NOMO-1 treated with dmso at 0.1 percent for 144 hours (cell line): ENCODE measurements around the gene SPDYE1.
"Not testable (repeated sequence)": the region's sequence is repeated elsewhere in the genome, so short reads cannot be mapped to it uniquely, and the experiment has no call there.

Source experiments
- DNase-seq: peaks from one replicate; lab custom pipeline; 2025; ENCODE audit not compliant: unreplicated experiment; lab: John Stamatoyannopoulos, UW

SPDYE1 gene

GRCh38 chr7:43990829-43991228 lies 6.9 kb upstream of the SPDYE1 start:
- not testable (repeated sequence) for DNase-seq

GRCh38 chr7:43992896-43993295 lies 4.8 kb upstream of the SPDYE1 start:
- DNase-seq, result not testable (repeated sequence)

- not testable (repeated sequence) for DNase-seq
Measured at GRCh38 chr7:43994681-43995080, 3.0 kb upstream of the SPDYE1 start.

GRCh38 chr7:44012081-44012480 lies 14.4 kb downstream of the SPDYE1 start:
- not testable (repeated sequence) for DNase-seq

GRCh38 chr7:44015090-44015489 lies 17.4 kb downstream of the SPDYE1 start:
- not testable (repeated sequence) for DNase-seq

GRCh38 chr7:44018857-44019807 lies 21.4 kb downstream of the SPDYE1 start:
- DNase-seq, result peak; percentile 92

- not testable (repeated sequence) for DNase-seq
Measured at GRCh38 chr7:44019825-44020224, 22.1 kb downstream of the SPDYE1 start.

- DNase-seq, result not testable (repeated sequence)
Measured at GRCh38 chr7:44022069-44022468, 24.4 kb downstream of the SPDYE1 start.

- not testable (repeated sequence) for DNase-seq
Measured at GRCh38 chr7:44022796-44023467, 25.2 kb downstream of the SPDYE1 start.

- not testable (repeated sequence) for DNase-seq
Measured at GRCh38 chr7:44029433-44029832, 31.7 kb downstream of the SPDYE1 start.

GRCh38 chr7:44030029-44030428 lies 32.3 kb downstream of the SPDYE1 start:
- not testable (repeated sequence) for DNase-seq

GRCh38 chr7:44031319-44031718 lies 33.6 kb downstream of the SPDYE1 start:
- not testable (repeated sequence) for DNase-seq

- not testable (repeated sequence) for DNase-seq
Measured at GRCh38 chr7:44032031-44032430, 34.3 kb downstream of the SPDYE1 start.

GRCh38 chr7:44033971-44034844 lies 36.5 kb downstream of the SPDYE1 start:
- DNase-seq, result not testable (repeated sequence)

GRCh38 chr7:44036364-44036763 lies 38.7 kb downstream of the SPDYE1 start:
- not testable (repeated sequence) for DNase-seq

GRCh38 chr7:44037951-44038350 lies 40.3 kb downstream of the SPDYE1 start:
- DNase-seq, result not testable (repeated sequence)

- DNase-seq, result not testable (repeated sequence)
Measured at GRCh38 chr7:44038553-44038952, 40.9 kb downstream of the SPDYE1 start.

- DNase-seq, result not testable (repeated sequence)
Measured at GRCh38 chr7:44038961-44039558, 41.4 kb downstream of the SPDYE1 start.

- DNase-seq, result not testable (repeated sequence)
Measured at GRCh38 chr7:44039800-44040492, 42.2 kb downstream of the SPDYE1 start.

- not testable (repeated sequence) for DNase-seq
Measured at GRCh38 chr7:44040493-44040891, 42.8 kb downstream of the SPDYE1 start.
